Ishikawa (cell line): ENCODE results near the gene SH3GL1.

Source experiments
- CREB1 ChIP-seq: IDR thresholded peaks from 2 replicates; pipeline ENCODE4 v1.6.1; 2012; ENCODE audit warnings: low read depth
- EP300 ChIP-seq: IDR thresholded peaks from 2 replicates; pipeline ENCODE4 v1.6.1; 2012; ENCODE audit warnings: borderline replicate concordance
- RAD21 ChIP-seq: IDR thresholded peaks from 2 replicates; pipeline ENCODE4 v1.6.1; 2012; ENCODE audit warnings: low read depth
- TCF12 ChIP-seq: IDR thresholded peaks from 2 replicates; pipeline ENCODE4 v1.6.1; 2012; ENCODE audit warnings: low read depth
- TEAD4 ChIP-seq: IDR thresholded peaks from 2 replicates; pipeline ENCODE4 v1.6.1; 2012
- YY1 ChIP-seq: IDR thresholded peaks from 2 replicates; pipeline ENCODE4 v1.6.1; 2012; ENCODE audit warnings: low read depth
- ZBTB7A ChIP-seq: IDR thresholded peaks from 2 replicates; pipeline ENCODE4 v1.6.1; 2012; ENCODE audit warnings: low read depth

GRCh38 chr19:4429771-4430171 lies 29.4 kb upstream of the SH3GL1 start:
- TF ChIP-seq TEAD4 (no peak), EP300 (no peak), ZBTB7A (no peak), CREB1 (no peak), TCF12 (no peak), YY1 (no peak), RAD21 (no peak)
